Right atrium auricular region (tissue), 2 donors: Measurements from ENCODE around the gene HELZ. TPM values are rescaled to one million over a fixed set of nuclear protein-coding genes. Genes with fewer than 3 reads are reported as not detected.
A peak's percentile ranks its signal among the peaks of the same experiment; 100 is the strongest.
"Not testable (repeated sequence)": the region's sequence is repeated elsewhere in the genome, so short reads cannot be mapped to it uniquely, and the experiment has no call there.

Source experiments
- DNase-seq: peaks from one replicate; pipeline ENCODE4 v3.0.0-alpha.2; 2019; ENCODE audit warnings: low spot score
- H3K27ac ChIP-seq, 2 donors: fragments of 200-600 bp; sonication (generic); 1 replicate in 1 of 2; 2 replicates in 1 of 2; pipeline ENCODE4 v1.5.1; 2016 to 2019
- H3K27me3 ChIP-seq, 2 donors: fragments of 200-600 bp; sonication (generic); one replicate each; pipeline versions ENCODE4 v1.5.1 to v1.6.0; 2017 to 2019
- H3K36me3 ChIP-seq: fragments of 200-600 bp; sonication (generic); one replicate; pipeline ENCODE4 v1.5.1; 2016
- H3K4me1 ChIP-seq, 2 donors: fragments of 200-600 bp; sonication (generic); one replicate each; pipeline versions ENCODE4 v1.5.1 to v1.6.0; 2017 to 2019
- H3K4me3 ChIP-seq, 2 donors: fragments of 200-600 bp; sonication (generic); 1 replicate in 1 of 2; 2 replicates in 1 of 2; pipeline ENCODE4 v1.5.1; 2017 to 2019; ENCODE audit warnings: mild to moderate bottlenecking in 1 of 2, moderate library complexity in 1 of 2
- H3K9me3 ChIP-seq, 2 donors: fragments of 200-600 bp; sonication (generic); one replicate each; pipeline ENCODE4 v1.5.1; 2019
- CTCF ChIP-seq, 2 donors: fragments of 200-600 bp; sonication (generic); IDR thresholded peaks; one replicate each; pipeline ENCODE4 v1.5.1; 2019; ENCODE audit warnings: antibody characterized with exemption in 2 of 2
- total RNA-seq, 2 donors: library from RNA; depleted of rRNA; stranded (reverse); fragments of >200 nt; gene quantifications; one replicate each; pipeline ENCODE4 v1.1.0, GENCODE V29; 2016

HELZ gene
- total RNA-seq, 2 donors from 2014 or later, result 25.2 to 29.1 TPM

GRCh38 chr17:67200727-67201301 lies 44.2 kb downstream of the HELZ start:
- no peak overlapping the region for H3K4me3 ChIP-seq
- DNase-seq, result no peak
- H3K27me3 ChIP-seq, result no peaks in the 10 kb centered on the region
- no peak overlapping the region for H3K27ac ChIP-seq
- no peaks in the 10 kb centered on the region for H3K4me1 ChIP-seq
- H3K9me3 ChIP-seq, result no peaks in the 10 kb centered on the region
- peak in 1 of 2 donors; percentile 39 for TF ChIP-seq CTCF (IDR thresholded peaks at IDR 0.05)
- H3K36me3 ChIP-seq, result peaks cover 28% of the 10 kb centered on the region

DNA sequence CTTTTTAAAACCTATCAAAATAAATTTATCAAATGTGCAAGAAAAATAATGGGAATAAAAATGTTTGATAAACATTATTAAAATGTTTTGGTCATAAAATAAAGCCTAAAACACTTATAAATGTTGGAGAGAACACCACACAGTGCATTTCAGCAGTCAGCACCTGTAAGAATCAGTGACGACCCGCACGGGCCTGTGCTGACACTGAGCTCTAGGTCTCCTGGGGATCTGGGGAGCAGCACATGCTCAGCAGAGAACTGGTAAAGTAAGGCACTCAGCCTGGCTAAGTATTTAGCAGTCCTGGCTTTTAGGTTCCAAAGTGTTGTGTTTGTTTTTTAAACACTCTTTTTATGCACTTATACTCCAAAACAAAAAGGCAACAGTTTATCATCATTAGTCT lies 46.9 kb downstream of the HELZ start:
- DNase-seq, result no peak
- Histone ChIP-seq H3K36me3 (peaks cover 35% of the 10 kb centered on the region), H3K27me3 (no peaks in the 10 kb centered on the region), H3K4me1 (no peaks in the 10 kb centered on the region), H3K4me3 (no peak overlapping the region), H3K27ac (no peak overlapping the region), H3K9me3 (no peaks in the 10 kb centered on the region)
- TF ChIP-seq CTCF (IDR thresholded peaks at IDR 0.05), result no peak

DNA sequence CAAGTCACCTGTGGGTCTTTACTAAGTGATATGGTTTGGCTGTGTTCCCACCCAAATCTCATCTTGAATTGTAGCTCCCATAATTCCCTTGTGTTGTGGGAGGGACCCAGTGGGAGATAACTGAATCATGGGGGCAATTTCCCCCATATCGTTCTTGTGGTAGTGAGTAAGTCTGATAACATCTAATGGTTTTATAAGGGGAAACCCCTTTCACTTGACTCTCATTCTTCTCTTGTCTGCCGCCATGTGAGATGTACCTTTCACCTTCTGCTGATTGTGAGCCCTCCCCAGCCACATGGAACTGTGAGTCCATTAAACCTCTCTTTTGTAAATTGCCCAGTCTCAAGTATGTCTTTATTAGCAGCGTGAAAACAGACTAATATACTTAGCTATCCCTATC lies 48.0 kb downstream of the HELZ start:
- not testable (repeated sequence) for H3K4me3 ChIP-seq, H3K27ac ChIP-seq, H3K9me3 ChIP-seq, H3K4me1 ChIP-seq, DNase-seq, H3K27me3 ChIP-seq
- H3K36me3 ChIP-seq, result peaks cover 30% of the 10 kb centered on the region

GRCh38 chr17:67196422-67196821 lies 48.6 kb downstream of the HELZ start:
- Histone ChIP-seq H3K4me3 (no peak overlapping the region), H3K4me1 (no peaks in the 10 kb centered on the region), H3K27me3 (no peaks in the 10 kb centered on the region), H3K9me3 (no peaks in the 10 kb centered on the region), H3K27ac (no peak overlapping the region), H3K36me3 (peaks cover 27% of the 10 kb centered on the region)
- TF ChIP-seq CTCF (IDR thresholded peaks at IDR 0.05), result no peak
- no peak for DNase-seq

- Histone ChIP-seq H3K4me1 (no peaks in the 10 kb centered on the region), H3K4me3 (no peak overlapping the region), H3K27me3 (no peaks in the 10 kb centered on the region), H3K36me3 (peaks cover 7% of the 10 kb centered on the region), H3K27ac (no peak overlapping the region), H3K9me3 (no peaks in the 10 kb centered on the region)
- no peak for TF ChIP-seq CTCF (IDR thresholded peaks at IDR 0.05)
- no peak for DNase-seq
Observed at GRCh38 chr17:67194134-67194533, 50.9 kb downstream of the HELZ start.

- no peaks in the 10 kb centered on the region for H3K27me3 ChIP-seq
- H3K27ac ChIP-seq, result no peak overlapping the region
- H3K9me3 ChIP-seq, result no peaks in the 10 kb centered on the region
- H3K36me3 ChIP-seq, result peaks cover 10% of the 10 kb centered on the region
- no peak for DNase-seq
- no peak for TF ChIP-seq CTCF (IDR thresholded peaks at IDR 0.05)
- no peaks in the 10 kb centered on the region for H3K4me1 ChIP-seq
- H3K4me3 ChIP-seq, result no peak overlapping the region
Observed at GRCh38 chr17:67187927-67188326, 57.1 kb downstream of the HELZ start.
